ENCODE measurements around the gene MED16.

The MED16 gene

GRCh38 chr19:831407-832369 lies 61.3 kb downstream of the MED16 start:
- H3K4me3 ChIP-seq (replicated peaks; ENCODE audit: low read depth, low read length) = no peak overlapping the region
- no peak for TF ChIP-seq CTCF (IDR thresholded peaks at IDR 0.05; ENCODE audit: low read length, missing control alignments)
- DNase-seq (ENCODE audit: low read depth) = no peak

- TF ChIP-seq CTCF (IDR thresholded peaks at IDR 0.05; ENCODE audit: low read length, missing control alignments) = no peak
- no peak for DNase-seq (ENCODE audit: low read depth)
- no peak overlapping the region for H3K4me3 ChIP-seq (replicated peaks; ENCODE audit: low read depth, low read length)
Measured at GRCh38 chr19:829129-829758, 63.7 kb downstream of the MED16 start.

GRCh38 chr19:827710-828321 lies 65.2 kb downstream of the MED16 start, which contains the start of gene AZU1:
AZU1 (plus strand) TSS chr19:827837; CDS start chr19:827847, 10 bp downstream.
- DNase-seq (ENCODE audit: low read depth) = no peak
- H3K4me3 ChIP-seq (replicated peaks; ENCODE audit: low read depth, low read length) = no peak within 1 kb of the TSS
- no peak for TF ChIP-seq CTCF (IDR thresholded peaks at IDR 0.05; ENCODE audit: low read length, missing control alignments)

- TF ChIP-seq CTCF (IDR thresholded peaks at IDR 0.05; ENCODE audit: low read length, missing control alignments) = no peak
- no peak overlapping the region for H3K4me3 ChIP-seq (replicated peaks; ENCODE audit: low read depth, low read length)
- DNase-seq (ENCODE audit: low read depth) = no peak
Measured at GRCh38 chr19:827314-827709, 65.7 kb downstream of the MED16 start.

- DNase-seq (ENCODE audit: low read depth) = no peak
- no peak overlapping the region for H3K4me3 ChIP-seq (replicated peaks; ENCODE audit: low read depth, low read length)
- TF ChIP-seq CTCF (IDR thresholded peaks at IDR 0.05; ENCODE audit: low read length, missing control alignments) = no peak
Measured at GRCh38 chr19:825897-826644, 66.9 kb downstream of the MED16 start.

GRCh38 chr19:824885-825284 lies 68.1 kb downstream of the MED16 start:
- H3K4me3 ChIP-seq (replicated peaks; ENCODE audit: low read depth, low read length) = no peak overlapping the region
- no peak for DNase-seq (ENCODE audit: low read depth)
- no peak for TF ChIP-seq CTCF (IDR thresholded peaks at IDR 0.05; ENCODE audit: low read length, missing control alignments)

All from fibroblast of pulmonary artery (primary cell).